ENCODE data around the gene ARHGEF19. TPM values are rescaled to one million over a fixed set of nuclear protein-coding genes. Genes with fewer than 3 reads are reported as not detected.
A peak's percentile ranks its signal among the peaks of the same experiment; 100 is the strongest.

The ARHGEF19 gene
- total and polyA plus RNA-seq, 2 of the 13 experiments (the other 11 are each of a cell fraction or from before 2014, with no cell fraction given): 1.7 to 1.8 TPM

GRCh38 chr1:16236511-16237342 is 24.3 kb upstream of the ARHGEF19 start, which contains the start of gene CPLANE2 (continued):
- TF ChIP-seq GMEB2 (CRISPR knock-in tag; IDR thresholded peaks at IDR 0.05; ENCODE audit: low read depth) (no peak), ELF4 (CRISPR knock-in tag; IDR thresholded peaks at IDR 0.05; ENCODE audit: borderline replicate concordance) (no peak), KLF13 (CRISPR knock-in tag; IDR thresholded peaks at IDR 0.05) (no peak), FOXP4 (CRISPR knock-in tag; IDR thresholded peaks at IDR 0.05) (0 out of 2 replicates have a peak, but pooled peaks have one; percentile 7), ZNF598 (CRISPR knock-in tag; IDR thresholded peaks at IDR 0.05; ENCODE audit: borderline replicate concordance) (no peak), ZNF24 (IDR thresholded peaks at IDR 0.05) (no peak), TARDBP (CRISPR knock-in tag; IDR thresholded peaks at IDR 0.05) (peak; percentile 62; the same call in 1 of the 2 replicates), ZNF616 (CRISPR knock-in tag; IDR thresholded peaks at IDR 0.05; ENCODE audit: low read depth) (no peak), GABPB1 (CRISPR knock-in tag; IDR thresholded peaks at IDR 0.05) (peak; percentile 86), KAT8 (CRISPR knock-in tag; IDR thresholded peaks at IDR 0.05) (peak; percentile 60), NFATC3 (CRISPR knock-in tag; IDR thresholded peaks at IDR 0.05) (no peak), ARNT2 (CRISPR knock-in tag; IDR thresholded peaks at IDR 0.05; ENCODE audit: low read depth) (no peak), ZNF746 (CRISPR knock-in tag; IDR thresholded peaks at IDR 0.05) (peak; percentile 72; the same call in 1 of the 2 replicates), ZNF776 (CRISPR knock-in tag; IDR thresholded peaks at IDR 0.05) (no peak), POLR2G (IDR thresholded peaks at IDR 0.05; ENCODE audit: low read depth, low read length) (peak; percentile 66), ZBTB39 (CRISPR knock-in tag; IDR thresholded peaks at IDR 0.05) (no peak), SOX5 (CRISPR knock-in tag; IDR thresholded peaks at IDR 0.05; ENCODE audit: borderline replicate concordance) (peak; percentile 29; the same call in 1 of the 2 replicates), SIN3A (IDR thresholded peaks at IDR 0.05; ENCODE audit: borderline replicate concordance, low read depth, low read length) (peak; percentile 74; the same call in 1 of the 2 replicates), TEAD3 (CRISPR knock-in tag; optimal IDR thresholded peaks at IDR 0.05; ENCODE audit: borderline replicate concordance) (no peak), ZNF547 (CRISPR knock-in tag; IDR thresholded peaks at IDR 0.05) (no peak; the same call in 1 of the 2 replicates), RFX1 (IDR thresholded peaks at IDR 0.05) (peak; percentile 87), ZNF263 (CRISPR knock-in tag; IDR thresholded peaks at IDR 0.05) (0 out of 2 replicates have a peak, but pooled peaks have one; percentile 49), ZNF224 (CRISPR knock-in tag; IDR thresholded peaks at IDR 0.05) (no peak), SIN3B (IDR thresholded peaks at IDR 0.05; ENCODE audit: low read length) (no peak), KDM5B (CRISPR knock-in tag; IDR thresholded peaks at IDR 0.05; ENCODE audit: borderline replicate concordance) (peak; percentile 57; the same call in 1 of the 2 replicates), RORA (CRISPR knock-in tag; IDR thresholded peaks at IDR 0.05) (no peak), MIER3 (CRISPR knock-in tag; IDR thresholded peaks at IDR 0.05; ENCODE audit: borderline replicate concordance) (0 out of 2 replicates have a peak, but pooled peaks have one; percentile 22)

Measured in HepG2 (cell line).